K562 (cell line): ENCODE results near the gene CCK. TPM values are rescaled to one million over a fixed set of nuclear protein-coding genes. Genes with fewer than 3 reads are reported as not detected.
A peak's percentile ranks its signal among the peaks of the same experiment; 100 is the strongest.

Experiments used
- ATAC-seq: fragments of 200-7000 bp; cut with Tn5 transposase; 3 replicates; pipeline ENCODE4 v1.9.1; 2020; ENCODE audit warnings: moderate library complexity
- BruUV-seq: library from RNA; stranded (reverse); fragments of 400-500 nt; replicated peaks from 2 replicates; lab custom pipeline; 2021; lab: Mats Ljungman, UMichigan
- CTCF ChIA-PET: fragments of 300-600 bp; formaldehyde crosslinking; extraction: SDS; loops from one replicate; lab custom pipeline; 2021; ENCODE audit warnings: low intra/inter-chr PET ratio; lab: Yijun Ruan, JAX
- POLR2A ChIA-PET: fragments of 300-600, 350-650 bp; sonication (Branson Sonifier 250); formaldehyde crosslinking; extraction: SDS; loops from one replicate; lab custom pipeline; 2021; ENCODE audit warnings: antibody characterized with exemption, inconsistent platforms; lab: Yijun Ruan, JAX
- DNase-seq, 4 experiments: peaks; one replicate each; pipeline versions ENCODE4 v3.0.0 to v3.0.0-alpha.2; 2011 to 2018; ENCODE audit warnings: low spot score in 3 of 4, mixed read lengths in 3 of 4; ENCODE audit errors: extremely low read depth in 1 of 4
- FAIRE-seq: peaks from 2 replicates; lab custom pipeline; 2011; peaks lifted over from hg19 to GRCh38; lab: Jason Lieb, UNC
- H2AFZ ChIP-seq: 2 replicates; pipeline ENCODE4 v1.6.0; 2011; ENCODE audit warnings: low read depth, low read length, control low read depth, inconsistent platforms
- H3K27ac ChIP-seq: fragments of 200-600 bp; 3 replicates; pipeline ENCODE4 v1.8.0; 2011; ENCODE audit warnings: low read depth, mild to moderate bottlenecking, control low read depth, inconsistent platforms, low read length, moderate library complexity, mixed read lengths; ENCODE audit errors: extremely low read depth
- H3K27me3 ChIP-seq, 2 experiments: fragments of 300-600 bp in 1 of 2; 2 replicates in 1 of 2; 3 replicates in 1 of 2; pipeline versions ENCODE4 v1.6.0 to v1.8.0; 2011; ENCODE audit warnings: inconsistent platforms in 2 of 2, low read length in 2 of 2, mild to moderate bottlenecking in 1 of 2, mixed read lengths in 1 of 2, moderate library complexity in 1 of 2; ENCODE audit not compliant: control insufficient read depth in 2 of 2, insufficient read depth in 2 of 2
- H3K36me3 ChIP-seq: fragments of 300-600 bp; 3 replicates; pipeline ENCODE4 v1.8.0; 2011; ENCODE audit warnings: mild to moderate bottlenecking, low read length, inconsistent platforms; ENCODE audit not compliant: control insufficient read depth, insufficient read depth
- H3K4me1 ChIP-seq, 2 experiments: fragments of 200-600 bp in 1 of 2; replicated peaks in 1 of 2; 2 replicates in 1 of 2; 3 replicates in 1 of 2; pipeline versions ENCODE4 v1.5.1 to v1.8.0; 2011; ENCODE audit warnings: inconsistent platforms in 2 of 2, low read length in 2 of 2, mild to moderate bottlenecking in 1 of 2, mixed read lengths in 1 of 2, moderate library complexity in 1 of 2; ENCODE audit not compliant: control insufficient read depth in 2 of 2, insufficient read depth in 2 of 2
- H3K4me2 ChIP-seq: 2 replicates; pipeline ENCODE4 v1.6.1; 2011; ENCODE audit warnings: low read length, control low read depth, inconsistent platforms, mixed read lengths; ENCODE audit not compliant: insufficient read depth
- H3K4me3 ChIP-seq: fragments of 200-600 bp; sonication (generic), shearing (Covaris generic); 2 replicates; pipeline ENCODE4 v1.5.1; 2016; ENCODE audit warnings: control low read depth, inconsistent platforms
- H3K79me2 ChIP-seq: fragments of 200-600 bp; 3 replicates; pipeline ENCODE4 v1.8.0; 2011; ENCODE audit warnings: low read length, inconsistent platforms; ENCODE audit not compliant: control insufficient read depth, insufficient read depth
- H3K9ac ChIP-seq, 2 experiments: 2 replicates each; pipeline versions ENCODE4 v1.6.0 to v1.6.1; 2011; ENCODE audit warnings: low read depth in 2 of 2, low read length in 2 of 2, control low read depth in 1 of 2, inconsistent platforms in 1 of 2, mild to moderate bottlenecking in 1 of 2, mixed read lengths in 1 of 2; ENCODE audit not compliant: insufficient read depth in 1 of 2
- H3K9me1 ChIP-seq: one replicate; pipeline ENCODE4 v1.6.0; 2011; ENCODE audit warnings: inconsistent platforms, mild to moderate bottlenecking, low read length, moderate library complexity; ENCODE audit not compliant: control insufficient read depth, insufficient read depth
- H3K9me3 ChIP-seq: replicated peaks from 2 replicates; pipeline ENCODE4 v1.5.1; 2011; ENCODE audit warnings: low read depth, low read length, inconsistent platforms; ENCODE audit not compliant: control insufficient read depth, insufficient read depth
- H4K20me1 ChIP-seq: replicated peaks from 2 replicates; pipeline ENCODE4 v1.6.1; 2011; ENCODE audit warnings: low read length, inconsistent platforms, mixed read lengths; ENCODE audit not compliant: control insufficient read depth, insufficient read depth
- KAT7 ChIP-seq: sonication (generic); formaldehyde crosslinking; IDR thresholded peaks from 2 replicates; pipeline ENCODE4 v1.8.0; 2022; ENCODE audit warnings: missing genetic modification reagents, mild to moderate bottlenecking, borderline replicate concordance
- RBM22 ChIP-seq: fragments of 200-400 bp; formaldehyde crosslinking; IDR thresholded peaks from 2 replicates; pipeline ENCODE4 v1.6.1; 2018; ENCODE audit warnings: low read length, low read depth; ENCODE audit not compliant: poor library complexity, severe bottlenecking
- ZNF146 ChIP-seq: IDR thresholded peaks from one replicate; pipeline ENCODE4 v1.6.1; 2018; ENCODE audit warnings: missing compliant biosample characterization; ENCODE audit not compliant: unreplicated experiment
- WGBS: fragments of 100-300 bp; shearing (Covaris generic); methylation state at CpG from one replicate; pipeline ENCODE4 v1.1.6; 2016; ENCODE audit warnings: low coverage, mixed read lengths; ENCODE audit not compliant: insufficient coverage; ENCODE audit errors: missing lambda C conversion rate; 5-methylcytosine and 5-hydroxymethylcytosine counted together
- in situ Hi-C: fragments of 300-500 bp; cut with MboI; formaldehyde crosslinking; loops from 4 replicates; pipeline ENCODE4 v1.15.0; 2018; ENCODE audit warnings: inconsistent platforms, mixed read lengths
- intact Hi-C: fragments of 100-400 bp; cut with micrococcal nuclease; formaldehyde crosslinking; loops from 2 replicates; pipeline ENCODE4 v1.14.2; 2022
- polyA plus RNA-seq, 8 experiments: library from polyadenylated mRNA; depleted of rRNA in 4 of 8; stranded (reverse) in 5 of 8; unstranded in 3 of 8; fragments of >200 nt; fragmentation: Nextera tagmentation in 2 of 8; fragmentation: Illumina TruSeq in 1 of 8; extraction: Ambion mirVana in 2 of 8; extraction: Trizol in 1 of 8; gene quantifications; 2 replicates each; pipeline versions ENCODE4 v1.2.1 to v1.2.3, GENCODE V29; 2011 to 2014; ENCODE audit warnings: inconsistent platforms in 1 of 8, missing spikeins in 1 of 8
- total RNA-seq, 7 experiments: library from RNA; depleted of rRNA in 6 of 7; stranded (reverse); fragments of >200 nt in 6 of 7; fragmentation: Illumina TruSeq in 2 of 7; extraction: Trizol in 2 of 7; gene quantifications; 2 replicates each; pipeline versions ENCODE4 v1.2.1 to v1.2.3, GENCODE V29; 2011 to 2021; ENCODE audit warnings: low replicate concordance in 1 of 7

CCK gene
- total and polyA plus RNA-seq, 9 of the 15 experiments (the other 6 are each of a cell fraction or from before 2014, with no cell fraction given) = not detected

- TF ChIP-seq RBM22 = peak; percentile 22
- no peak for TF ChIP-seq ZNF146
- Histone ChIP-seq H2AFZ (no peak overlapping the region), H4K20me1 (0 out of 2 replicates have a peak, but pooled peaks cover 2% of the 10 kb centered on the region), H3K27me3 (no peaks in the 10 kb centered on the region), H3K4me2 (no peak overlapping the region), H3K9me1 (no peaks in the 10 kb centered on the region), H3K9me3 (no peaks in the 10 kb centered on the region), H3K79me2 (no peaks in the 10 kb centered on the region), H3K4me3 (no peak overlapping the region), H3K9ac (peak overlapping the region in 1 of 2 experiments; percentile 24; a peak in 1 of 4 replicates), H3K4me1 (peaks cover 0 to 4% of the 10 kb centered on the region in 2 experiments; a peak in 2 of 5 replicates), H3K27ac (no peak overlapping the region), H3K36me3 (peaks cover 21% of the 10 kb centered on the region; the same call in 1 of the 3 replicates)
- in situ Hi-C loops (loop anchor here (10.0 kb wide), 1 partner anchor 222 kb away; no protein-coding TSS in a partner anchor), intact Hi-C loops (no loop called here)
- FAIRE-seq = no peak
- ATAC-seq = no peak
- DNase-seq = no peak
- POLR2A ChIA-PET = interaction anchor here (0.6 to 1.1 kb wide), 4 partner anchors 11 to 623 kb away, joined by 3 to 5 read pairs (median 4); no protein-coding TSS in a partner anchor
- whole genome bisulfite sequencing = 84% methylated on average over 27 of the region's 31 CpGs
- CTCF ChIA-PET = no interaction called here
- BruUV-seq = no TSS peak
Measured at GRCh38 chr3:42222942-42223693, 42.9 kb downstream of the CCK start.

DNA sequence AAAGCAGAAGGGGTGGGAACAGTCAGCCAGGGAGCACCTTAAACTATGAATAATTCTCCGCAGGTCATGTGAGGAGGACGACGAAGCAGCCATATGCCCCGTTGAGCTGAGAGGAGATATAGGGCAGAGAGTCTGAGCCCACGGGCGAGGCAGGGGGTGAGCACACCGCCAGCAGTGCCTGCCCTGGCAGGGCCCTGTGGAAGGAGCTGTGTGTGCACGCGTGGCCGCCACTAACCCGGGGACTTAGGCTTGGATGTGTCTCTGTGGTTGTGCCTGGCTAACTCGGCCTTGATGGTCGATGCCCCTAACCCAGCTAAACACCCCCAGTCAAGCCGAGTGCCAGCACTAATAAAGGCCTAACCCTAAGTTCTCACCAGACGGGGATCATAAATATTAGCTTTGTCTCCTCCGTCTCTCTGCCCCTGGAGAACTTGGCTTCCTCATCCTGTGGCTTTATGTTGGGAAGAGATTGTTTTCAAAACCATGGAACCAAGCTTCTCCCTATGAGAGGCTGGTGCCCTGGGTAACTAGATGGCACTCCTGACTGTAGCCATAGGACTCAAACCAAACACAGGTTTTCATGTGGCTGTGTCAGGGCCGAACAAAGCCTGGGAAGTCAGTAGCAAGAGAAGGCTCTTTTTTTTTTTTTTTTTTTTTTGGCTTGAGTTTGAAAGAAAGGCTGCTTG is 45.4 kb downstream of the CCK start:
- Histone ChIP-seq H2AFZ (no peak overlapping the region), H3K4me2 (no peak overlapping the region), H3K9ac (no peak overlapping the region), H3K36me3 (peaks cover 21% of the 10 kb centered on the region; the same call in 1 of the 3 replicates), H3K79me2 (no peaks in the 10 kb centered on the region), H3K27me3 (no peaks in the 10 kb centered on the region), H4K20me1 (0 out of 2 replicates have a peak, but pooled peaks cover 2% of the 10 kb centered on the region), H3K27ac (no peak overlapping the region), H3K9me3 (no peaks in the 10 kb centered on the region), H3K4me3 (no peak overlapping the region), H3K9me1 (no peaks in the 10 kb centered on the region), H3K4me1 (no peaks in the 10 kb centered on the region)
- no peak for ATAC-seq
- no TSS peak for BruUV-seq
- in situ Hi-C loops (loop anchor here (10.0 kb wide), 1 partner anchor 224 kb away; no protein-coding TSS in a partner anchor), intact Hi-C loops (no loop called here)
- POLR2A ChIA-PET = no interaction called here
- WGBS = 81% methylated on average over 17 of the region's 17 CpGs
- no peak for TF ChIP-seq KAT7 (CRISPR knock-in tag)
- no peak for DNase-seq
- CTCF ChIA-PET = no interaction called here
- FAIRE-seq = no peak
